Thyroid gland (tissue), 4 donors: ENCODE results near the gene PLAGL2. TPM values are rescaled to one million over a fixed set of nuclear protein-coding genes. Genes with fewer than 3 reads are reported as not detected.

Experiments
- DNase-seq, 2 donors: peaks; one replicate each; pipeline ENCODE4 v3.0.0-alpha.2; 2019
- H3K27ac ChIP-seq, 3 donors: fragments of 200-600 bp; sonication (generic); 1 replicate in 2 of 3; 2 replicates in 1 of 3; pipeline ENCODE4 v1.5.1; 2016 to 2019; ENCODE audit warnings: mild to moderate bottlenecking in 1 of 3, moderate library complexity in 1 of 3
- H3K27me3 ChIP-seq: fragments of 200-600 bp; sonication (generic); one replicate; pipeline ENCODE4 v1.5.1; 2019
- H3K36me3 ChIP-seq, 2 donors: fragments of 200-600 bp; sonication (generic); one replicate each; pipeline ENCODE4 v1.5.1; 2016 to 2019
- H3K4me1 ChIP-seq, 2 donors: fragments of 200-600 bp; sonication (generic); one replicate each; pipeline ENCODE4 v1.5.1; 2017 to 2019
- H3K4me3 ChIP-seq, 3 donors: fragments of 200-600 bp; sonication (generic); replicated peaks in 1 of 3; 1 replicate in 2 of 3; 2 replicates in 1 of 3; pipeline ENCODE4 v1.5.1; 2016; ENCODE audit warnings: mild to moderate bottlenecking in 1 of 3
- H3K9me3 ChIP-seq: fragments of 200-600 bp; sonication (generic); one replicate; pipeline ENCODE4 v1.5.1; 2017
- POLR2A ChIP-seq, 2 donors: fragments of 450-650 bp; IDR thresholded peaks; one replicate each; pipeline ENCODE4 v1.6.1; 2017; ENCODE audit warnings: antibody characterized with exemption in 2 of 2, mild to moderate bottlenecking in 2 of 2, moderate library complexity in 1 of 2
- WGBS, 2 donors: methylation state at CpG; one replicate each; pipeline ENCODE4 v1.1.5; 2017; 5-methylcytosine and 5-hydroxymethylcytosine counted together
- intact Hi-C: fragments of 100-400 bp; cut with DNase I; formaldehyde crosslinking; loops from one replicate; pipeline ENCODE4 v1.15.1; 2023
- microRNA counts, 2 donors: library from miRNA; unstranded; fragments of <30 nt; microRNA quantifications; one replicate each; lab custom pipeline; 2016 to 2017
- total RNA-seq, 4 donors: library from RNA; depleted of rRNA; stranded (reverse); fragments of >200 nt; gene quantifications; one replicate each; pipeline ENCODE4 v1.2.3, GENCODE V29; 2016
- TF ChIP-seq, protein P1 (sequence below), 6 experiments: fragments of 200-600 bp in 3 of 6; fragments of 450-650 bp in 3 of 6; sonication (generic) in 3 of 6; IDR thresholded peaks; one replicate each; pipeline ENCODE4 v1.5.1; 2016 to 2019; ENCODE audit warnings: antibody characterized with exemption in 6 of 6, mild to moderate bottlenecking in 2 of 6, inconsistent platforms in 1 of 6, moderate library complexity in 1 of 6

PLAGL2 gene
- total RNA-seq, 4 donors from 2014 or later = 6.5 to 11.7 (median 7.3) TPM

DNA sequence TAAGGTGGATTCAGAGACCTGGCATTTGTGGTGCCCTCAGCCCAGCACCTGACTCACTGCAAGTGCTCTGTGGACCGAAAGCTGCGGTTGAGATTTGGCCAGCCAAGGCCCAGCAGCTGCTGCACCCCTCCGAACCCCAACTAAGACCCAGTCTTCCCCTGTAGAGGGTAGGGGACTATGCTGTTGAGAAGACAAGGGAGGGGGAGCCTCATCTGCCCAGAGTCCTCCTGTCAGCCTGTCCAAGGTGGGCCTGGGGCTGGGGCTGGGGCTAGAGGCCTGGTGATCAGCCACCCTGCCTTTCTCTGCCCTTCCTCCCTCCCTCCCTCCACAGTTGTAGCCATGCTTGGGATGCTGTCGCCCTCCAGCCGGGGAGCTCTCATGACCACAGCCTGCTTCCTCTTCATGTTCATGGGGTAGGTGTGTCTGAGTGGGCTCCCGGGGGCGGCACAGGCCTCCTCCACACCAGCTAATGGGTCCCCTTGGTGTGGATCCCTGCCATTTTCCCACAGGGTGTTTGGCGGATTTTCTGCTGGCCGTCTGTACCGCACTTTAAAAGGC lies 57.2 kb downstream of the PLAGL2 start:
- peaks cover 36 to 51% of the 10 kb centered on the region in 2 donors for H3K36me3 ChIP-seq
- DNase-seq = no peak
- peaks cover 0 to 8% of the 10 kb centered on the region in 2 donors for H3K4me1 ChIP-seq
- no peak overlapping the region for H3K4me3 ChIP-seq
- no peak overlapping the region for H3K27ac ChIP-seq
- no peaks in the 10 kb centered on the region for H3K27me3 ChIP-seq
- intact Hi-C loops = no loop called here
- 95 to 96% methylated on average over 10 of the region's 10 CpGs for WGBS, 2 donors
- TF ChIP-seq, protein P1, sequence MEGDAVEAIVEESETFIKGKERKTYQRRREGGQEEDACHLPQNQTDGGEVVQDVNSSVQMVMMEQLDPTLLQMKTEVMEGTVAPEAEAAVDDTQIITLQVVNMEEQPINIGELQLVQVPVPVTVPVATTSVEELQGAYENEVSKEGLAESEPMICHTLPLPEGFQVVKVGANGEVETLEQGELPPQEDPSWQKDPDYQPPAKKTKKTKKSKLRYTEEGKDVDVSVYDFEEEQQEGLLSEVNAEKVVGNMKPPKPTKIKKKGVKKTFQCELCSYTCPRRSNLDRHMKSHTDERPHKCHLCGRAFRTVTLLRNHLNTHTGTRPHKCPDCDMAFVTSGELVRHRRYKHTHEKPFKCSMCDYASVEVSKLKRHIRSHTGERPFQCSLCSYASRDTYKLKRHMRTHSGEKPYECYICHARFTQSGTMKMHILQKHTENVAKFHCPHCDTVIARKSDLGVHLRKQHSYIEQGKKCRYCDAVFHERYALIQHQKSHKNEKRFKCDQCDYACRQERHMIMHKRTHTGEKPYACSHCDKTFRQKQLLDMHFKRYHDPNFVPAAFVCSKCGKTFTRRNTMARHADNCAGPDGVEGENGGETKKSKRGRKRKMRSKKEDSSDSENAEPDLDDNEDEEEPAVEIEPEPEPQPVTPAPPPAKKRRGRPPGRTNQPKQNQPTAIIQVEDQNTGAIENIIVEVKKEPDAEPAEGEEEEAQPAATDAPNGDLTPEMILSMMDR (IDR thresholded peaks at IDR 0.05) = no peak
- TF ChIP-seq POLR2A (IDR thresholded peaks at IDR 0.05) = no peak
- H3K9me3 ChIP-seq = no peaks in the 10 kb centered on the region

DNA sequence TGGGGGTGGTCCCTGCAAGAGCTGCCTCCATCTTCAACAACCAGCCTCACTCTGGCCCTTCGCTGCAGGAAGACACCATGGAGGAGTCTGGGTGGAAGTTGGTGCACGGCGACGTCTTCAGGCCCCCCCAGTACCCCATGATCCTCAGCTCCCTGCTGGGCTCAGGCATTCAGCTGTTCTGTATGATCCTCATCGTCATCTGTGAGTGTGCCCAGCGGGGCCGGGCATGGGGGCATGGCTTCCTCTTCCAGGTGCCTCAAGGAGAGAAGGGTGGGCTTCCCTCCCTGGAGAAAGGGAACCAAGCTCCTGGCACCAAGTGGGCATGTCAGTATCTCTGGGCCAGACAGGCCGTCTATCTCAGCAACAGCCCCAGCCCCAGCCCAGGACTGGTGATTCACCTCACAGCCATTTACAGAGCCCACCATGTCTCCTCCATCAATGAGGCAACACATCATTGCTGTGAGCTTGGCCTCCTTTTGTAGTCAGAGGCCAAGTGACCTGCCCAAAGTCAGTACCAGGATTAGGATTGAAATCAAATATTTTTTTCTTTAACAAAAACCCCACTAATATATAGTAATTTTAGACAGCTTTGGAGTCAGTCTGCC lies 57.9 kb downstream of the PLAGL2 start:
- no peak for TF ChIP-seq POLR2A (IDR thresholded peaks at IDR 0.05)
- TF ChIP-seq, protein P1 (IDR thresholded peaks at IDR 0.05) = no peak
- Histone ChIP-seq H3K9me3 (no peaks in the 10 kb centered on the region), H3K4me3 (no peak overlapping the region), H3K36me3 (peaks cover 43 to 58% of the 10 kb centered on the region in 2 donors), H3K27ac (no peak overlapping the region), H3K27me3 (no peaks in the 10 kb centered on the region), H3K4me1 (peaks cover 0 to under 1% of the 10 kb centered on the region in 2 donors)
- no peak for DNase-seq
- WGBS, 2 donors = 92 to 96% methylated on average over 2 to 8 of the region's 8 CpGs
- intact Hi-C loops = no loop called here

DNA sequence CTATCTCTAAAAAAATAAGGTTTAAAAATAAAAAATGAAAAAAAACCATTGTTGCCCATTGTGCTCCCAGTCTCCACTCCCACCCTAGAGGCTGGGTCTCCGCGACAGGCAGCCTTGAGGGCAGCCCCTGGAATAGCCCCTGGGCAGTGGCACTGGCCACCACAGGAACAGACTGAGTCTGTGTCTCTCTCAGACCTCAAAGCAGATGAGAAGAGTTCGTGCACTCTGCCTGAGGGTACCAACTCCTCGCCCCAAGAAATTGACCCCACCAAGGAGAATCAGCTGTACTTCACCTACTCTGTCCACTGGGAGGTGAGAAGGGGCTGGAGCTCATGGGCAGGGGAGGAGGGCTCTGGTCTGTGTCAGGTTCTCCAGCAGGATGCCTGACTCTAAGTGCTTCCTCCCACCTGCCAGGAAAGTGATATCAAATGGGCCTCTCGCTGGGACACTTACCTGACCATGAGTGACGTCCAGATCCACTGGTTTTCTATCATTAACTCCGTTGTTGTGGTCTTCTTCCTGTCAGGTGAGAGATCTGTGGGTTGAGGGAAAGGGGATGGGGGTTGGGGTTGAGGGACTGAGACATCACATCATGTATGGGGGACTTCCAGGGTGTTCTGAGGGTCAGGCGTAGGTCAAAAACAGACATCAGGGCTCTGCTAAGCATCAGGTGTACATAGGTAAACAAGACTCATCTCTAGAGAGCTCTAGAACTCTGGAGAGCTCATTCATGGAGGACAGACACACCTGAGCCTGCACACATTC lies 62.5 kb downstream of the PLAGL2 start:
- TF ChIP-seq, protein P1 (IDR thresholded peaks at IDR 0.05) = no peak
- TF ChIP-seq POLR2A (IDR thresholded peaks at IDR 0.05) = no peak
- Histone ChIP-seq H3K27ac (no peak overlapping the region), H3K4me1 (no peaks in the 10 kb centered on the region), H3K9me3 (no peaks in the 10 kb centered on the region), H3K4me3 (no peak overlapping the region), H3K36me3 (peaks cover 59 to 75% of the 10 kb centered on the region in 2 donors), H3K27me3 (no peaks in the 10 kb centered on the region)
- no peak for DNase-seq
- WGBS, 2 donors = 94 to 95% methylated on average over 8 of the region's 8 CpGs
- intact Hi-C loops = no loop called here

DNA sequence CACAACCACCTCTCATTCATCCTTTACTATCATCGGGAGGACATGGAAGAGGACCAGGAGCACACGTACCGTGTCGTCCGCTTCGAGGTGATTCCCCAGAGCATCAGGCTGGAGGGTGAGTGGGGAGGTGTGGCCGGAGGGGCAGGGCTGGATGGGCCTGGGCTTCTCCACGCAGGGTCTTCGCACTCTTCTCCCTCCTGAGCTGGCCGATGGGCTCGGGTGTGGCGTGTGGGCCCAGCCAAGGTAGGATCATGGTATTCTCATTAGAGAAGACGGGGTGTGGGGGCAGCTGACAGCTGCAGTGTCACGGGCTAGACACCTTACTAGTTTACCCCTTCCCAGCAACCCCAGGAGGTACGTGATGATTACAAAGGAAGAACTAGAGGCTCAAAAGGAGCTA lies 64.6 kb downstream of the PLAGL2 start:
- DNase-seq = no peak
- no peaks in the 10 kb centered on the region for H3K4me1 ChIP-seq
- no peaks in the 10 kb centered on the region for H3K27me3 ChIP-seq
- no peaks in the 10 kb centered on the region for H3K9me3 ChIP-seq
- 96 to 99% methylated on average over 15 of the region's 15 CpGs for WGBS, 2 donors
- H3K4me3 ChIP-seq = no peak overlapping the region
- no peak for TF ChIP-seq POLR2A (IDR thresholded peaks at IDR 0.05)
- TF ChIP-seq, protein P1 (IDR thresholded peaks at IDR 0.05) = no peak
- no peak overlapping the region for H3K27ac ChIP-seq
- H3K36me3 ChIP-seq = peaks cover 62 to 72% of the 10 kb centered on the region in 2 donors
- intact Hi-C loops = no loop called here

MicroRNAs encoded within 50 kb of the gene (microRNA counts, 767-probe panel; counts per million panel counts)
- 0 counts per million in 2 donors for microRNA hsa-miR-1825 (lab: Ali Mortazavi, UCI)

Other genes starting within 250 kb of the PLAGL2 start
- under 1 TPM in 1 of 4 donors, not detected in 3; 0.10 TPM for gene XKR7, start 239.6 kb downstream of the PLAGL2 start, total RNA-seq
- gene CCM2L, start 197.3 kb downstream of the PLAGL2 start, total RNA-seq = 10 to 100 TPM in 1 of 4 donors, 1 to 10 TPM in 3; 7.4 to 16.0 (median 9.7) TPM
- gene HCK, start 155.5 kb downstream of the PLAGL2 start, total RNA-seq = 1 to 10 TPM; 3.1 to 5.9 (median 4.8) TPM
- gene TM9SF4, start 98.0 kb downstream of the PLAGL2 start, total RNA-seq = 10 to 100 TPM; 28.8 to 46.0 (median 38.0) TPM
- gene POFUT1, start 137 bp upstream of the PLAGL2 start, total RNA-seq = 10 to 100 TPM; 35.1 to 40.5 (median 38.5) TPM
- 10 to 100 TPM; 31.0 to 35.5 (median 32.7) TPM for gene KIF3B, start 69.9 kb upstream of the PLAGL2 start, total RNA-seq
- gene ASXL1, start 150.6 kb upstream of the PLAGL2 start, total RNA-seq = 100 to 1,000 TPM in 1 of 4 donors, 10 to 100 TPM in 3; 62.1 to 155 (median 67.5) TPM